GM18498 (cell line): ENCODE results near the gene P2RX4.
"Not testable (repeated sequence)": the region's sequence is repeated elsewhere in the genome, so short reads cannot be mapped to it uniquely, and the experiment has no call there.

ENCODE experiments used
- ATAC-seq: cut with Tn5 transposase; IDR thresholded peaks from one replicate; pipeline ENCODE4 v1.9.1; 2021; ENCODE audit warnings: mild to moderate bottlenecking, moderate library complexity; ENCODE audit not compliant: unreplicated experiment

Gene P2RX4, protein sequence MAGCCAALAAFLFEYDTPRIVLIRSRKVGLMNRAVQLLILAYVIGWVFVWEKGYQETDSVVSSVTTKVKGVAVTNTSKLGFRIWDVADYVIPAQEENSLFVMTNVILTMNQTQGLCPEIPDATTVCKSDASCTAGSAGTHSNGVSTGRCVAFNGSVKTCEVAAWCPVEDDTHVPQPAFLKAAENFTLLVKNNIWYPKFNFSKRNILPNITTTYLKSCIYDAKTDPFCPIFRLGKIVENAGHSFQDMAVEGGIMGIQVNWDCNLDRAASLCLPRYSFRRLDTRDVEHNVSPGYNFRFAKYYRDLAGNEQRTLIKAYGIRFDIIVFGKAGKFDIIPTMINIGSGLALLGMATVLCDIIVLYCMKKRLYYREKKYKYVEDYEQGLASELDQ

DNA sequence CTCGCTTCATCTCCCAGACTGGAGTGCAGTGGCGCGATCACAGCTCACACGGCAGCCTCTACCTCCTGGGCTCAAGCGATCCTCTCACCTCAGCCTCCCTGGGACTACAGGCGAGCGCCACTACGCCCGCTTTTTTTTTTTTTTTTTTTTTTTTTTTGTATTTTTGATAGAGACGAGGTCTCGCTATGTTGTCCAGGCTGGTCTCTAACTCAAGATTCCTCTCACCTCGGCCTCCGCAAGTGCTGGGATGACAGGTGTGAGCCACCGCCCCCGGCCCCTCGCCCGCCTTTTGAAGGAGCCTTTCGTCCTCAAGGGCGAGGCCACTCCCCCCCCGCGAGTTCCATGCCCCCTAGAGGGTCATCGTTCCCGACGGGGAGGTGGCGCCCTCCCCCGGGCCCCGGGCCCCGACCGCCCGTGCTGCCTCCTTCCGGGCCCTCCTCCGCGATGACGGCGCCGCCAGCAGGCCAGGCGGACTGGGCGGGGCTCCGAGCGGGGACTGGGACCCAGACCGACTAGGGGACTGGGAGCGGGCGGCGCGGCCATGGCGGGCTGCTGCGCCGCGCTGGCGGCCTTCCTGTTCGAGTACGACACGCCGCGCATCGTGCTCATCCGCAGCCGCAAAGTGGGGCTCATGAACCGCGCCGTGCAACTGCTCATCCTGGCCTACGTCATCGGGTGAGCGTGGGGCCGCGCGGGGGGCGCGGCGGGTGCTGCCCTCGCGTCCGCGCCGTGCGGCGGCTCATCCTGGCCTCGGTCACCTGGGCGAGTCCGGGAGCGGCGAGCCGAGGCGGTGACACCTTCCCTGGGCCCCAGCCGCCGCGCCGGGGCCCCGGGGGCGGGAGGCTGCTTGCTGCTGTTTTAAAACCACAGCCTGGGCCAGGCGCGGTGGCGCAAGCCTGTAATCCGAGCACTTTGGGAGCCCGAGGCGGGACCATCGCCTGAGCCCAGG is at the start of gene P2RX4:
Gene P2RX4, plus strand, starts transcription at position 506 of the 949 bp plus-strand sequence. Its CDS starts 36 bp downstream, at position 542.
- peak; percentile 87 for ATAC-seq

DNA sequence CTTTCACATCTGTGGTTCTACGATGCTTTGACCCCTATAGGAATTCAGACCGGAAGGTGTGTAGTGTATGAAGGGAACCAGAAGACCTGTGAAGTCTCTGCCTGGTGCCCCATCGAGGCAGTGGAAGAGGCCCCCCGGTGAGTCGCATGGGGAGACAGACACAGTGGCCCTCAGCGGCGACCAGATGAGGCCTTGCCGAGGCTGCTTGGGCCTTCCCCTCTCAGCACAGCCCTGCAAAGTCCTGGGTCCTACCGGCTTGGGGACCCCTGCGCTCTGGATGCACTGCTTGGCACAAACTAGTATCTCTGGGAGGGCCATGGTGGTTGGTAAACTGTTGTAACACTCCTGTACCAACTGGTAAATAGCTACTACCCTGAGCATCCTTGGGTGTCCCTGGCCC is 47.5 kb upstream of the P2RX4 start:
- no peak for ATAC-seq

DNA sequence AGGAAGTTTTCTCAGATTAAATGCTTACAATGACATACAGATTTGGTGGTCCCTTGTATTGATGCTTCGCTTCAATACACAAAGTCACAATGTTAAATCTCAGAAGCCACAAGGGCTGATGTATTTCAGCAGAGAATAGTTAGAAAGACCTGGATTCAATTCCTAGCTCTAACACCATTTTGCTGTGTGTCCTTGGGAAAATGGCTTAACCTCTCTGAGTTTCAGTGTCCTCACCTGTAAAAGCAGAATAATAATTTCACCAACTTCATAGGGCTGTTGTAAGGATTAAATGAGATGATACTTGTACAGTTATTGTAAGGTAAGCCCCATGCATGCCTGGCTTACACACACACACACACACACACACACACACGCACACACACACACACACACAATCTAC is 46.9 kb upstream of the P2RX4 start:
- no peak for ATAC-seq

DNA sequence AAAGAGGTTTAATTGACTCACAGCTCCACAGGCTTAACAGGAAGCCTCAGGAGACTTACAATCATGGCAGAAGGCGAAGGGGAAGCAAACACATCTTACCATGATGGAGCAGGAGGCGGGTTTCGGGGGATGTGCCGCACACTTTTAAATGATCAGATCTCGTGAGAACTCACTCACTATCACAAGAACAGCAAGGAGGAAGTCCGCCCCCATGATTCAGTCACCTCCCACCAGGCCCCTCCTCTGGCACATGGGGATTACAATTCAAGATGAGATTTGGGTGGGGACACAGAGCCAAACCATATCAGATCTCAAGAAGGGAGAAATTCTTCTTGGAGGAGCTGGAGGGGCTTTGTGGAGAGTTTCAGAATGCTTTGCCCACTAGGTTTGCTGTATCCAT is 45.1 kb upstream of the P2RX4 start:
- ATAC-seq = not testable (repeated sequence)

DNA sequence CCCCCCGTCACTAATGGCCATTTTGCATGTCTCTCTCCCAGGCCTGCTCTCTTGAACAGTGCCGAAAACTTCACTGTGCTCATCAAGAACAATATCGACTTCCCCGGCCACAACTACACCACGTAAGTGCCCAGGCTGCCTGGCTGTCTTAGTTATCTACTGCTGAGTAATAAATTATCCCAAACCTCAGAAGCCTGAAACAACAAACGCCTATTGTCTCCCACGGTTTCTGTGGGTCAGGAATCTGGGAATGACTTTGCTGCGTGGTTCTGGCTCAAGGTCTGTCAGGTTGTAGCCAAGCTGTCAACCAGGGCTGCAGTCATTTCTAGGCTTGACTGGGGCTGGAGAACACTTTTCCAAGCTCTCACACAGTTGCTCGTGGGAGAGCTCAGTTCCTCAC is 44.6 kb upstream of the P2RX4 start:
- ATAC-seq = no peak

DNA sequence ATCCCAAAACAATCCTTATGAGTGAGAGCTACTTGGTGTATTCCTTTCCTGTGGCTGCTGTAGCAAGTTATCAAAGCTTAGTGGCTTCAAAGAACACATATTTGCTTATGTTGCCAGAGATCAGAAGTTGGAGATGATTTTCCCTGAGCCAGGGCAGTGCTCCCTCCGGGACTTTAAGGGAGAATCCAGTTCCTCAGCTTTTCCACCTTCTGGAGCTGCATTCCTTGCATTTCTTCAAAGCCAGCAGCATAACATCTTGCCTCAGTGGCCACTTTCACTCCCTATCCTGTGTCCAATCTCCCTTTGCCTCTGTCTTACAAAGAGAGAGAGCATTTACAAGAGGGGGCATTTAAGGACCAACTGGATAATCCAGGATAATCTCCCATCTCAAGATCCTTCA is 43.6 kb upstream of the P2RX4 start:
- no peak for ATAC-seq

DNA sequence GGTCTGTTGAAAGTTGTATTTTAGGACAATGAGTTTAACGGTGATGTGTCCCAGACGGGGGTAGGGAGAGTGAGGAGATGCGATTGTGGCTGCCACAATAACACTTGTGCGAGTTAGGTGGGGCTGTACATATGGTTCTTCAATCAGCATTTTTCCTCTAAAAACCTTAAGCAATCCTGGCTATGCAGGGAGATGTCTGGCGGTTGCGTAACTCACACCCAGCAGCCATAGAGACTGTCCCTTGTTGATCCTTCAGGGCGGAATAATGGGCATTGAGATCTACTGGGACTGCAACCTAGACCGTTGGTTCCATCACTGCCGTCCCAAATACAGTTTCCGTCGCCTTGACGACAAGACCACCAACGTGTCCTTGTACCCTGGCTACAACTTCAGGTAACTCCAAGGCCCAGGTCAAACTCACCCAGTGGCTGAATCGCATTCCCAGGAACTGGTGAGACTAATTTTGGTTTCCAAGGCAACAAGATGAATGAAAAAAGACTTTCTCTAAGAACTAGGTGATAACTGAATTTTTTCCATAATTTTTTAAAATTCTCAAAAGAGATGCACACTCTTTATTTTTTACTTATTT is 42.6 kb upstream of the P2RX4 start:
- no peak for ATAC-seq

DNA sequence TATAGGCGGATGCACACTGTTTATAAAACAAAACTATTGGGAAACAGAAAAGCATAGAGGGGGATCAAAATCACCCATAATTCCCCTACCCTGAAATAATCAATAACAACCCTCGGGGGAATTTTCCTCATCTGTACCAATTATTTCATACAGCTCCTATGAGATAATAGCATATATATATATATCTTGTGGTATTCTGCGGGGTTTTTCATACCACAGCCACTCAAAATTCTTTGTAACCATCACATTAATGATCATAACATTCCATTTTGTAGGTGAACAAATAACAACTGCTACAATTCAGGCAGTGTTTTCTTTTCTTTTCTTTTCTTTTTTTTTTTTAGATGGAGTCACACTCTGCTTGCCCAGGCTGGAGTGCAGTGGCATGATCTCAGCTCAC is 42.0 kb upstream of the P2RX4 start:
- ATAC-seq = no peak

DNA sequence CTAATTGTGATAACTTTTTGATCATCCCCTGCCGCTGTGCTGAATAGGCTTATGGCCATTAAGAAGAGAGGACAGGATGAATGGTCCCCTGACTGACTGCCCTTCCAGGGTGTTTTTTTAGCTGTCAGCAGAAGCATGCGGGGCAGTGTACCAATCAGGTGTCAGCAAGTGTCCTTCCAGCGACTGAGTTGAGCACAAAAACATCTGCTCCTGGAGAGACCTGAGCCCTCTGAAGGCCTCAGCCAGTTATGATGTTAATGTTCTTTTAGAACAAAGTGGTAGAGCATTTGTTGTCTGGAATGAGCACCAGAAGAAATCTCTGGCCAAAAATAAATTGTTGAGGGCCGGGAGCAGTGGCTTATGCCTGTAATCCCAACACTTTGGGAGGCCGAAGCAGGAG is 39.8 kb upstream of the P2RX4 start:
- ATAC-seq = no peak

DNA sequence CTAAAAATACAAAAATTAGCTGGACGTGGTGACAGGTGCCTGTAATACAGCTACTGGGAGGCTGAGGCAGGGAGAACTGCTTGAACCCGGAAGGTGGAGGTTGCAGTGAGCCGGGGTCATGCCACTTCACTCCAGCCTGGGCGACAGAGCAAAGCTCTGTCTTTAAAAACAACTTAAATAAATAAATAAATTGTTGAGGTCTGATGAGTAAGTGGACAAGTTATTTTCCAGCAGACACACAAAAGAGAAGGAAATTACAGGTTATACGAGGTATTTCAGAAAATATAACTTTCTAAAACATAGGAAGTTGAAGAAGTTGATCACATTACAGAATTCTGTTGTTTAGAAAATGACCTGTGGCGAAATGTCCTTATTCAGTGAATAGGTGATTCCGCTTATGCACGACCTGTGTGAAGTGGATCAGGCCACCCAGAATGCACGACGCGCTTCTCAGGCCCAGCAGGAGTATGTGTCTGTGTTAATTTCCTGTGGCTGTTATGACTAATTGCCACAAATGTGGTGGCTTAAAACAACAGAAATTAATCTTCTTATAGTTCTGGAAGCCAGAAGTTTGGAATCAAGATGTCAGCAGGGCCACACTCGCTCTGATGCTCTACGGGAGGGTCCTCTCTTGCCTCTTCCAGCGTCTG is 39.2 kb upstream of the P2RX4 start:
- ATAC-seq = no peak

DNA sequence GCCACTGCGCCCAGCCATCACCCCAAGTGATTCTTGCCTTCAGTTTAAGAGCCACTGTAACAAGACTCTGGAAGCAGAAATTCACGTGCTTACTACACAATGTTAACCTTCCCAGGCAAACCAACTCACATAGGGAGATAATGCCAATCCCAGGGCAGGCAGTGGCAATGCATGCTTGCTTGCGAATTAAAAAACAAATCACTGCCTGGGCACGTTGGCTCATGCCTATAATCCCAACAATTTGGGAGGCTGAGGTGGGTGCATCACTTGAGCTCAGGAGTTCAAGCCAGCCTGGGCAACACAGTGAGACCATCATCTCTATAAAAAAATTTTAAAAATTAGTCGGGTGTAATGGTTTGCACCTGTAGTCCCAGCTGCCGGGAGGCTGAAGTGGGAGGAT is 37.8 kb upstream of the P2RX4 start:
- no peak for ATAC-seq

DNA sequence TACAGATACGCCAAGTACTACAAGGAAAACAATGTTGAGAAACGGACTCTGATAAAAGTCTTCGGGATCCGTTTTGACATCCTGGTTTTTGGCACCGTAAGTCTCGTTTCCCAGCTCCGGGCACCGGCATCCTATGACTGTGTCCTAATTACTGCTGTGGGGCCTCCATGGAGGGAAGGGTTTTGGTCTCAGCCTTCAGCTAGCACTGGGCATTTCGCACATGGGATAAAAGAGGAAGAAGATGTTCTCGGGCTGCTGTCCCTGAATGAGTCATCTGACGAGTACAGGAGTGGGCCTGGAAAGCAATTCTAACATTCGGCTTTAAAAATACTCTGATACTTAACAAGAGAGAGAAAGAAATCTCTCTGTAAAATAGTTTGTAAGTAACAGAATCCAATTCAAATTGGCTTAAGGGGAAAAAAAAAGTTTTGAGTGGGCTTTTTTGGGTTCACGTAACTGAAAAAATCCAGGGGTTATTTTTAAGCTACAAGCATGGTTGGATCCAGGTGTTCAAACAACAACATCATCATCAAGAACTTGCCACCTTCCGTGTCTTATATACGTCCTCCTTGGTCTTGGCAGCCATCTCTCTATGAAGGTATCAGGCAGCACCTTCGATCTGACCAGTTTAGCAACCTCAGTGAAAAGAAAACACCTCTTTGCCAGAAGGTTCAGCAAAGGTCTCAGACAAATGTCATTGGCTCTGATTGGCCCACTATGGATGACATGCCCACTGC is 34.4 kb upstream of the P2RX4 start:
- no peak for ATAC-seq

DNA sequence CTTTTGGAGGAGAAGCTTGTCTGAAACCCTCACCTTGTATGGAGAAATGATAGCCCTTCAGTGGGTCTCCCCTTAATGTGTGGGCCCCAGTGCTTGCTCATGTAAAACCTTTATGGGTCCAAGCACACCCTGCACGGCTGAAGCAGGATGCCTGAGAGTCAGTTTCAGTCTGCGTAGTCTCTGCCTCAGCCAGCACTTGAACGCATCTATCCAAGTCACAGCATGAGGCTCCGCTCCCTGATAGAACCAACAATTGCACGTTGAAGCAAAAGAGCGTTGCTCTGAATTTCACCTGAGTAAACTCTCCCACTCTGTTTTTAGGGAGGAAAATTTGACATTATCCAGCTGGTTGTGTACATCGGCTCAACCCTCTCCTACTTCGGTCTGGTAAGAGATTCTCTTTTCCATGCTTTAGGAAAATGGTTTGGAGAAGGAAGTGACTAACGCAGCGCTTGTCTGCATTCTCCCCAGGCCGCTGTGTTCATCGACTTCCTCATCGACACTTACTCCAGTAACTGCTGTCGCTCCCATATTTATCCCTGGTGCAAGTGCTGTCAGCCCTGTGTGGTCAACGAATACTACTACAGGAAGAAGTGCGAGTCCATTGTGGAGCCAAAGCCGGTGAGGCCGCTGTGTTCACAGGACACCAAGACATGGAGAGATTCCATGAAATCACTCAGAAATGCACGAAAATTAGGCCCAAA is 33.0 kb upstream of the P2RX4 start:
- no peak for ATAC-seq

DNA sequence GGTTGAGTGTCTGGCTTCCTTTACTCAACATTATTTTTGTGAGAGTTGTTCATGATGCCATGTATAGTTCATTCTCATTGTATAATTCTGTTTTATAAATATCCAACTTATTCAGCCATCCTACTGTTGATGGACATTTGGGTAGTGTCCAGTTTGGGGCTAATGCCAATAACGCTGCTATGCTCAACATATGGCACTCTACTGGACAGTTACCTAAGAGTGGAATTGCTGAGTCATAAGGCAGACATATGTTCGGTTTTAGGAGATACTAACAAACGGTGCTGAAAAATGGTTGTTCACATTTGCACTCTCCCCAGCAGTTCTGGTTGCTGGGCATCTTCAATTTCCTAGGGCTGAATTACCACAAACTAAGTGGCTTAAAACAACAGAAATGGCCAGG is 28.7 kb upstream of the P2RX4 start:
- no peak for ATAC-seq

DNA sequence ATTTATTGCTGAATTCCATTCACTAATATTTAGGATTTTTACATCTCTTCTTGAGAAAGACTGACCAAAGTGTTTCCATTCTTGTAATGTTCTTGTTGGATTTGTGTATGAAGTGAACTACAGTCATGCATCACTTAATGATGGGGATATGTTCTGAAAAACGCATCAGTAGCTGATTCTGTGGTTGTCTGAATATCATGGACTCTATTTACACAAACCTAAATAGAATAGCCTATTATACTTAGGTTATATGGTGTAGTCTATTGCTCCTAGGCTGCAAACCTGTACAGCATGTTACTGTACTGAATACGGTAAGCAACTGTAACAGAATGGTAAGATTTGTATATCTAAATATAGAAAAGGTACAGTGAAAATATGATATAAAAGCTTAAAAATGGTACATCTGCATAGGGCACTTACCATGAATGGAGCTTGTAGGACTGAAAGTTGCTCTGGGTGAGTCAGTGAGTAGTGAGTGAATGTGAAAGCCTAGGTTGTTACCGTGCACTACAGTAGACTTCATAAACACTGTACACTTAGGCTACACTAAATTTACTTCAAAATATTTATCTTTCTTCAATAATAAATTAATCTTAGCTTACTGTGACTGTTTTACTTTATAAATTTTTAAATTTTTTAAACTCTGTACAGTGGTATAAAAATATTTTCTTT is 27.6 kb upstream of the P2RX4 start:
- no peak for ATAC-seq

DNA sequence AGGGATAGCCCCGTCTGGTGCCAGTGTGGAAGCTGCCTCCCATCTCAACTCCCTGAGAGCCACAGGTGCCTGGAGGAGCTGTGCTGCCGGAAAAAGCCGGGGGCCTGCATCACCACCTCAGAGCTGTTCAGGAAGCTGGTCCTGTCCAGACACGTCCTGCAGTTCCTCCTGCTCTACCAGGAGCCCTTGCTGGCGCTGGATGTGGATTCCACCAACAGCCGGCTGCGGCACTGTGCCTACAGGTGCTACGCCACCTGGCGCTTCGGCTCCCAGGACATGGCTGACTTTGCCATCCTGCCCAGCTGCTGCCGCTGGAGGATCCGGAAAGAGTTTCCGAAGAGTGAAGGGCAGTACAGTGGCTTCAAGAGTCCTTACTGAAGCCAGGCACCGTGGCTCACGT is 25.5 kb upstream of the P2RX4 start:
- ATAC-seq = no peak

DNA sequence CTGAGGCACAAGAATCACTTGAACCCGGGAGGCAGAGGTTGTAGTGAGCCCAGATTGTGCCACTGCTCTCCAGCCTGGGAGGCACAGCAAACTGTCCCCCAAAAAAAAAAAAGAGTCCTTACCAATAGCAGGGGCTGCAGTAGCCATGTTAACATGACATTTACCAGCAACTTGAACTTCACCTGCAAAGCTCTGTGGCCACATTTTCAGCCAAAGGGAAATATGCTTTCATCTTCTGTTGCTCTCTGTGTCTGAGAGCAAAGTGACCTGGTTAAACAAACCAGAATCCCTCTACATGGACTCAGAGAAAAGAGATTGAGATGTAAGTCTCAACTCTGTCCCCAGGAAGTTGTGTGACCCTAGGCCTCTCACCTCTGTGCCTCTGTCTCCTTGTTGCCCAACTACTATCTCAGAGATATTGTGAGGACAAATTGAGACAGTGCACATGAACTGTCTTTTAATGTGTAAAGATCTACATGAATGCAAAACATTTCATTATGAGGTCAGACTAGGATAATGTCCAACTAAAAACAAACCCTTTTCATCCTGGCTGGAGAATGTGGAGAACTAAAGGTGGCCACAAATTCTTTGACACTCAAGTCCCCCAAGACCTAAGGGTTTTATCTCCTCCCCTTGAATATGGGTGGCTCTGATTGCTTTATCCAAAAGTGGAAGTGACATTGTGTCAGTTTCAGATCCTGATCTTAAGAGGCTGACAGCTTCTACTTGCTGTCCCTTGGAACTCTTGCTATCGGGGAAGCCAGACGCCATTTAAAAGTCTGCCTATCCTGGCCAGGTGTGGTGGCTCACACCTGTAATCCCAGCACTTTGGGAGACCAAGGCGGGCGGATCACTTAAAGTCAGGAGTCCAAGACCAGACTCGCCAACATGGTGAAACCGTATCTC is 24.7 kb upstream of the P2RX4 start:
- no peak for ATAC-seq

DNA sequence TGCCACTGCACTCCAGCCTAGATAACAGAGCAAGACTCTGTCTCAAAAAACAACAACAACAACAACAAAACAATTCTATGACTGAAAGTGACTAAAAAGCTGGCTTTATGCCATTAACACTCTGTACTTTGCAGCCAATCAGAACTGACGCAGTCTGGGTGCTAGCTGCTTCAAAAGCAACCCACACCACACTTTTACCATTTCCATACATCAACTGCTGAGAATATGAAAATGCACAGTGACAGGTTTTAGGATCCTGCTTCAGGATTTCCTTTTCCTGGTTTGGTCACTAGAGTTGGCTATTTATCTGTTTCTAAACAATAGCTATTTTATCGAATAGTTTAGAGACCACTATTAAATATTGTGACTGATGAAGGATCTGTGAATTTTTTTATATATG is 23.1 kb upstream of the P2RX4 start:
- no peak for ATAC-seq
